K562 (cell line): ENCODE data around the gene ENTR1. TPM values are rescaled to one million over a fixed set of nuclear protein-coding genes. Genes with fewer than 3 reads are reported as not detected.

ENCODE experiments used
- ATAC-seq: fragments of 200-7000 bp; cut with Tn5 transposase; 3 replicates; pipeline ENCODE4 v1.9.1; 2020; ENCODE audit warnings: moderate library complexity
- BruUV-seq: library from RNA; stranded (reverse); fragments of 400-500 nt; replicated peaks from 2 replicates; lab custom pipeline; 2021; lab: Mats Ljungman, UMichigan
- CTCF ChIA-PET: fragments of 300-600 bp; formaldehyde crosslinking; extraction: SDS; loops from one replicate; lab custom pipeline; 2021; ENCODE audit warnings: low intra/inter-chr PET ratio; lab: Yijun Ruan, JAX
- POLR2A ChIA-PET: fragments of 300-600, 350-650 bp; sonication (Branson Sonifier 250); formaldehyde crosslinking; extraction: SDS; loops from one replicate; lab custom pipeline; 2021; ENCODE audit warnings: antibody characterized with exemption, inconsistent platforms; lab: Yijun Ruan, JAX
- DNase-seq, 4 experiments: peaks; one replicate each; pipeline versions ENCODE4 v3.0.0 to v3.0.0-alpha.2; 2011 to 2018; ENCODE audit warnings: low spot score in 3 of 4, mixed read lengths in 3 of 4; ENCODE audit errors: extremely low read depth in 1 of 4
- FAIRE-seq: peaks from 2 replicates; lab custom pipeline; 2011; peaks lifted over from hg19 to GRCh38; lab: Jason Lieb, UNC
- H2AFZ ChIP-seq: 2 replicates; pipeline ENCODE4 v1.6.0; 2011; ENCODE audit warnings: low read depth, low read length, control low read depth, inconsistent platforms
- H3K27ac ChIP-seq: fragments of 200-600 bp; 3 replicates; pipeline ENCODE4 v1.8.0; 2011; ENCODE audit warnings: low read depth, mild to moderate bottlenecking, control low read depth, inconsistent platforms, low read length, moderate library complexity, mixed read lengths; ENCODE audit errors: extremely low read depth
- H3K27me3 ChIP-seq, 2 experiments: fragments of 300-600 bp in 1 of 2; 2 replicates in 1 of 2; 3 replicates in 1 of 2; pipeline versions ENCODE4 v1.6.0 to v1.8.0; 2011; ENCODE audit warnings: inconsistent platforms in 2 of 2, low read length in 2 of 2, mild to moderate bottlenecking in 1 of 2, mixed read lengths in 1 of 2, moderate library complexity in 1 of 2; ENCODE audit not compliant: control insufficient read depth in 2 of 2, insufficient read depth in 2 of 2
- H3K36me3 ChIP-seq: fragments of 300-600 bp; 3 replicates; pipeline ENCODE4 v1.8.0; 2011; ENCODE audit warnings: mild to moderate bottlenecking, low read length, inconsistent platforms; ENCODE audit not compliant: control insufficient read depth, insufficient read depth
- H3K4me1 ChIP-seq, 2 experiments: fragments of 200-600 bp in 1 of 2; replicated peaks in 1 of 2; 2 replicates in 1 of 2; 3 replicates in 1 of 2; pipeline versions ENCODE4 v1.5.1 to v1.8.0; 2011; ENCODE audit warnings: inconsistent platforms in 2 of 2, low read length in 2 of 2, mild to moderate bottlenecking in 1 of 2, mixed read lengths in 1 of 2, moderate library complexity in 1 of 2; ENCODE audit not compliant: control insufficient read depth in 2 of 2, insufficient read depth in 2 of 2
- H3K4me2 ChIP-seq: 2 replicates; pipeline ENCODE4 v1.6.1; 2011; ENCODE audit warnings: low read length, control low read depth, inconsistent platforms, mixed read lengths; ENCODE audit not compliant: insufficient read depth
- H3K4me3 ChIP-seq: fragments of 200-600 bp; sonication (generic), shearing (Covaris generic); 2 replicates; pipeline ENCODE4 v1.5.1; 2016; ENCODE audit warnings: control low read depth, inconsistent platforms
- H3K79me2 ChIP-seq: fragments of 200-600 bp; 3 replicates; pipeline ENCODE4 v1.8.0; 2011; ENCODE audit warnings: low read length, inconsistent platforms; ENCODE audit not compliant: control insufficient read depth, insufficient read depth
- H3K9ac ChIP-seq, 2 experiments: 2 replicates each; pipeline versions ENCODE4 v1.6.0 to v1.6.1; 2011; ENCODE audit warnings: low read depth in 2 of 2, low read length in 2 of 2, control low read depth in 1 of 2, inconsistent platforms in 1 of 2, mild to moderate bottlenecking in 1 of 2, mixed read lengths in 1 of 2; ENCODE audit not compliant: insufficient read depth in 1 of 2
- H3K9me1 ChIP-seq: one replicate; pipeline ENCODE4 v1.6.0; 2011; ENCODE audit warnings: inconsistent platforms, mild to moderate bottlenecking, low read length, moderate library complexity; ENCODE audit not compliant: control insufficient read depth, insufficient read depth
- H3K9me3 ChIP-seq: replicated peaks from 2 replicates; pipeline ENCODE4 v1.5.1; 2011; ENCODE audit warnings: low read depth, low read length, inconsistent platforms; ENCODE audit not compliant: control insufficient read depth, insufficient read depth
- H4K20me1 ChIP-seq: replicated peaks from 2 replicates; pipeline ENCODE4 v1.6.1; 2011; ENCODE audit warnings: low read length, inconsistent platforms, mixed read lengths; ENCODE audit not compliant: control insufficient read depth, insufficient read depth
- KHSRP ChIP-seq: fragments of 450-650 bp; IDR thresholded peaks from 2 replicates; pipeline ENCODE4 v1.6.1; 2017
- L3MBTL2 ChIP-seq: fragments of 450-650 bp; IDR thresholded peaks from 2 replicates; pipeline ENCODE4 v1.6.1; 2016; ENCODE audit warnings: mild to moderate bottlenecking, moderate library complexity
- WGBS: fragments of 100-300 bp; shearing (Covaris generic); methylation state at CpG from one replicate; pipeline ENCODE4 v1.1.6; 2016; ENCODE audit warnings: low coverage, mixed read lengths; ENCODE audit not compliant: insufficient coverage; ENCODE audit errors: missing lambda C conversion rate; 5-methylcytosine and 5-hydroxymethylcytosine counted together
- in situ Hi-C: fragments of 300-500 bp; cut with MboI; formaldehyde crosslinking; loops from 4 replicates; pipeline ENCODE4 v1.15.0; 2018; ENCODE audit warnings: inconsistent platforms, mixed read lengths
- intact Hi-C: fragments of 100-400 bp; cut with micrococcal nuclease; formaldehyde crosslinking; loops from 2 replicates; pipeline ENCODE4 v1.14.2; 2022
- polyA plus RNA-seq, 8 experiments: library from polyadenylated mRNA; depleted of rRNA in 4 of 8; stranded (reverse) in 5 of 8; unstranded in 3 of 8; fragments of >200 nt; fragmentation: Nextera tagmentation in 2 of 8; fragmentation: Illumina TruSeq in 1 of 8; extraction: Ambion mirVana in 2 of 8; extraction: Trizol in 1 of 8; gene quantifications; 2 replicates each; pipeline versions ENCODE4 v1.2.1 to v1.2.3, GENCODE V29; 2011 to 2014; ENCODE audit warnings: inconsistent platforms in 1 of 8, missing spikeins in 1 of 8
- total RNA-seq, 7 experiments: library from RNA; depleted of rRNA in 6 of 7; stranded (reverse); fragments of >200 nt in 6 of 7; fragmentation: Illumina TruSeq in 2 of 7; extraction: Trizol in 2 of 7; gene quantifications; 2 replicates each; pipeline versions ENCODE4 v1.2.1 to v1.2.3, GENCODE V29; 2011 to 2021; ENCODE audit warnings: low replicate concordance in 1 of 7
- TF ChIP-seq, protein P1 (sequence below): fragments of 450-650 bp; IDR thresholded peaks from 2 replicates; pipeline ENCODE4 v1.6.1; 2016

The ENTR1 gene
- total and polyA plus RNA-seq, 9 of the 15 experiments (the other 6 are each of a cell fraction or from before 2014, with no cell fraction given): 6.7 to 106 (median 72.6) TPM

GRCh38 chr9:136355616-136356557 lies 54.5 kb downstream of the ENTR1 start (continued):
- no peak for TF ChIP-seq L3MBTL2

- Histone ChIP-seq H3K4me3 (no peak overlapping the region), H3K4me1 (peaks cover 0 to 90% of the 10 kb centered on the region in 2 experiments; a peak in 4 of 5 replicates), H3K9me3 (no peaks in the 10 kb centered on the region), H3K4me2 (no peak overlapping the region), H2AFZ (no peak overlapping the region), H4K20me1 (no peaks in the 10 kb centered on the region; the same call in 1 of the 2 replicates), H3K9me1 (no peaks in the 10 kb centered on the region), H3K79me2 (no peaks in the 10 kb centered on the region), H3K27ac (no peak overlapping the region), H3K36me3 (no peaks in the 10 kb centered on the region), H3K9ac (peak overlapping the region in 1 of 2 experiments; percentile 56; a peak in 2 of 4 replicates), H3K27me3 (no peaks in the 10 kb centered on the region)
- ATAC-seq: peak; percentile 6
- 25% methylated on average over 7 of the region's 17 CpGs for WGBS
- CTCF ChIA-PET: interaction anchor here (1.1 kb wide), 1 partner anchor 9 kb away, joined by 3 read pairs; no protein-coding TSS in a partner anchor
- POLR2A ChIA-PET: interaction anchor here (0.6 to 1.9 kb wide), 3 partner anchors 9 to 373 kb away, joined by 3 to 9 read pairs (median 3); partner anchors contain the start of gene DNLZ
- peak in 3 of 4 experiments; percentile 31 to 61 (median 51) for DNase-seq
- no peak for FAIRE-seq
- in situ Hi-C loops: no loop called here
- no TSS peak for BruUV-seq
- TF ChIP-seq KHSRP: no peak
- TF ChIP-seq, protein P1, sequence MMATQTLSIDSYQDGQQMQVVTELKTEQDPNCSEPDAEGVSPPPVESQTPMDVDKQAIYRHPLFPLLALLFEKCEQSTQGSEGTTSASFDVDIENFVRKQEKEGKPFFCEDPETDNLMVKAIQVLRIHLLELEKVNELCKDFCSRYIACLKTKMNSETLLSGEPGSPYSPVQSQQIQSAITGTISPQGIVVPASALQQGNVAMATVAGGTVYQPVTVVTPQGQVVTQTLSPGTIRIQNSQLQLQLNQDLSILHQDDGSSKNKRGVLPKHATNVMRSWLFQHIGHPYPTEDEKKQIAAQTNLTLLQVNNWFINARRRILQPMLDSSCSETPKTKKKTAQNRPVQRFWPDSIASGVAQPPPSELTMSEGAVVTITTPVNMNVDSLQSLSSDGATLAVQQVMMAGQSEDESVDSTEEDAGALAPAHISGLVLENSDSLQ: peak; percentile 67
- intact Hi-C loops: no loop called here
Observed at GRCh38 chr9:136354592-136355085, 55.8 kb downstream of the ENTR1 start.
